GM21390 (cell line): Measurements from ENCODE around the gene FOXO3.
"Not testable (repeated sequence)": the region's sequence is repeated elsewhere in the genome, so short reads cannot be mapped to it uniquely, and the experiment has no call there.

ENCODE experiments used
- ATAC-seq: cut with Tn5 transposase; IDR thresholded peaks from one replicate; pipeline ENCODE4 v1.9.1; 2021; ENCODE audit not compliant: unreplicated experiment

FOXO3 gene

DNA sequence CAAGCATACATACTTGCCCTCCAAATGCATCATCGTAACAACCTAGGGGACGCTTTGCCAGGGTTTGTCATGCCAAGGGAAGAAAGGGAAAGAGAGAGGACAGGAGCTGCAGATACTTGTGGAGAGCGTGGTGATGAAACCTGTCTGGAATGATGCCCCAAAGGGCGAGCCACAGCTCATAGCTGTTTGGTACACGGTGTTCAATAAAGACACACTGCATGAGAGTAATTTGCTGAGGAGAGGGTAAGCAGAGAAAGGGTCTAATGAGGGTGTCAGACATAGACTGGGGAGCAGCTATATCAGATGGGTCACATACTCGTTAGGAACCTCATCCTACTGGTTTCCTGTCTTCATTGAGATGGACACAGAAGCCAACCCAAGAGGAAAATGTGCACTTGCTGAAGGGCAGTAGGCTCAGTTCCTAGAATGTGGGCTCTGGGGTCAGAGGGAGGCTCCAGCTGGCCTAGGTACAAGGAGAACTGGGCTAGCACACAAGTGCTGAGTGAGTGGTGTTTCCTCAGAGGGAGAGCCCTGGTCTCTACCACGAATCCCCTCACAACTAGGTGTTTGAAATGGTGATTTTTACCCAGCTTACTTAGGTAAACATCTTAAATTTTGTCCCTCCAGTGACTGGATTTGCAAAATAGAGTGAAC, 5.2 kb upstream of the FOXO3 start:
- no peak for ATAC-seq

DNA sequence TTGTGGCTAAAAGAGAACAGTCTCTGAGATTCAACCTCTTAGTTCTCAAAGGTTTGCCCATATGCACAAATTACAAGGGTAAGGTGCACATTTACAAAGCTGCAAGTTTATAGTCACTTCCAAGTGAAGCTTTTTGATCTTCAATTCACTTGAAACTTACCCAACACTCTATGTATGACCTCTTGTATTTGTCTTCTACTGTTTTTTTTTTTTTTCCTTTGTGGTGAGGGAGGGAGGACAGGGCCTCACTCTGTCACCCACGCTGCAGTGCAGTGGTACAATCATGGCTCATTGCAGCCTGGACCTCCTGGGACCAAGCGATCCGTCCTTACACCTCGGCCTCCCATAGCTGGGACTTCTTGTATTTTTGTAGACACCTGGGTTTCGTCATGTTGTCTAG, 4.5 kb upstream of the FOXO3 start:
- no peak for ATAC-seq

DNA sequence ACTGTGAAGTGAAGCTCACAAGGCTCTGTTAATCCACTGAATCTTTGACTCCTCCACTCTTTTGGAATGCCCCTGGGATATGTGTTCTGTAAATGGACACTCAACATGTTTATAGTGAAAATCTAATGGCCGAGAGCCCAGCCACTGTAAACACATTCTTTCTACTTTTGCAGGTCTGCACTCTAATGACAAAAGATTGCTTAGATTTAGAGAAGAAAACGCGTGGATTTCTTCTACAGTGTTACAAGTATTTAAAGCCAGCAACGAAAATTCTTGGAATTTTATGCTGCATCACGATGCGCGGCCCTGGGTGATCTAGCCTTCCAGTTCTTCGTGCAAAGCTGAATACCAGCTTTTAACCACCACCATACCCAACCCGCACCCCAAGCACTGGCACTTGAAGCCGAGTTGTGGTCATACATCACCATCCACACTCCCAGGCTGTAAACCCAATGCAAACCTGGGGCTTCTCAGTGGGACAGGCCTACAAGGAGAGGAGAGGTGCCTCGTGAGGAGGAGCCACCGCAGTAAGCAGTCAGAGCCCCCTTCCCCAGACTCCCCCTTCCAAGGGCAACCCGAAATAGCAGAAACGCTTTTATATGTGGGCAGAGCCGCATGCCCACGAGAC, 3.7 kb upstream of the FOXO3 start:
- ATAC-seq = no peak

DNA sequence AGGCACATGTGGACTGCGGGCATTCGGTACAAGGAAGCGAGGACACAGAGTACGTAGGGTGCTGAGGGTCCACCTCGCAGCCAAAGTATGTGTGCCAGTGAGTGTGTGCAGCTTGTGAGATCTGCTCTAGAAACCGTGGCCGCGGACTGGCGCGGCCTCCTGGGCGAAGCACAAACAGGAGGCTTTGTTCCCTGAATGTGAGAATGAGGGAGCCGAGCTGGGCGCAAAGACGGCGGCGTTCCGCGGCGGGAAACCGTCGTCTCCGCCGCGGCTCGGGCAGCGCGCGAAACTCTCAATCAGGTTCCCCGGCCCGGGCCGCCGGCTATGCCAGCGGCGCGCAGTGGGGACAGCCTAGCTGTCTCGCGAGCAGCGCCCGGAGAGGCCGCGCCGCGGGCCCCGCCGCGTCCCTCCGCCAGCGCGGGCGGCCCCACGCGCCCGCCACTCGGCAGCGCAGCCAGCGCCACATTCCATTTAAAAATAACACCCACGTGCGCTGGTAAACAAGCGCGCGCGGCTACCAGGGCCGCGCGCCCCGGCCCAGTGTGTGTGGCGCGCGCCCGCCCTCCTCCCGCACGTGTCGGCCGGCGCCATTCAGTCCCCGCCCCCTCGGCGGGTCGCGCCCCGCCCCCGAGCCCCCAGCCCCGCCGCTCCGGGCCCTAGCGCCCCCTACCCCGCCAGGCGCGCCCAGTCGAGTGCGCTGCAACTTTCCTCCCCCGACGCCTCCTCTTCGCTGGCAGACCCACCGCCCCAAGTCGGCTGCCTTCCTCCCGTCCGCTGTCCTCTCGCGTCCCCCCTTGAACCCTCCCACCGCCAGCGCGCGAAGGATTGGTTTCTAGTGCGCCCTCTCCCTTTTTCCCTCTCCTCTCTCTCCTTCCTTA, 3.0 kb upstream of the FOXO3 start:
- no peak for ATAC-seq

DNA sequence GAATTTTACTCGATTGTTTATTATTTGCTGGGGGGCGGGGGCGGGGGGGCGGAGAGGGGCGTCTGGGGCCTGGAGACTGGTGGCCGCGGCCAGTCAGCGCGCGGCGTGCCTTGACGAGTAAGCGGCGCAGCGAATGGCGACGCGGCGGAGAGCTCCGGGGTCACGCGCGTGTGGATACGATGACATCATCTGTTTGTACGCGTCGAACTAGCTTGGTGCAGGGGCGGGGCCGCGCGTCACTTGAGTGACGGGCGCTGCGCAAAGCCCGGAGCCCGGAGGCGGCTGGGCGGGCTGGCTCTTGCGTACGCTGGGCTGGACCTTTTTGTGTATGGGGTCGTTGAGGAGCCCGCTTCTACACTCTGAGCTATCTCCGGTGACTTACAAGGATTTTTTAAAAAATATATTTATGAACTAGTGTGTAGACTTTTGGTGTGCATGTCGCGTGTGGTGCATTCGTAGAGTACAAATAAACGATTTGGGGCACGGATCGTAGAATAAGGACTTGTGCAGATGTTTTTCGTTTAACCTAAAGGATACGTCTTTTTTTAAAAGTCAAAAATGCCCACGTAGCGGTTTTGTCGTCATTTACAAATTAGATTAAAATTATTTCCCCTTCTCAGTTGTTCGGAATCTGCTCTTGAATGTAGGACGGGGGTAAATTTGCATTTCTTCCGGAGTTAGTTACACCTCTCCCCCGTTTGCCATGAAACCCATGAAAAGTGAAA, 2.2 kb upstream of the FOXO3 start:
- ATAC-seq = peak; percentile 55

DNA sequence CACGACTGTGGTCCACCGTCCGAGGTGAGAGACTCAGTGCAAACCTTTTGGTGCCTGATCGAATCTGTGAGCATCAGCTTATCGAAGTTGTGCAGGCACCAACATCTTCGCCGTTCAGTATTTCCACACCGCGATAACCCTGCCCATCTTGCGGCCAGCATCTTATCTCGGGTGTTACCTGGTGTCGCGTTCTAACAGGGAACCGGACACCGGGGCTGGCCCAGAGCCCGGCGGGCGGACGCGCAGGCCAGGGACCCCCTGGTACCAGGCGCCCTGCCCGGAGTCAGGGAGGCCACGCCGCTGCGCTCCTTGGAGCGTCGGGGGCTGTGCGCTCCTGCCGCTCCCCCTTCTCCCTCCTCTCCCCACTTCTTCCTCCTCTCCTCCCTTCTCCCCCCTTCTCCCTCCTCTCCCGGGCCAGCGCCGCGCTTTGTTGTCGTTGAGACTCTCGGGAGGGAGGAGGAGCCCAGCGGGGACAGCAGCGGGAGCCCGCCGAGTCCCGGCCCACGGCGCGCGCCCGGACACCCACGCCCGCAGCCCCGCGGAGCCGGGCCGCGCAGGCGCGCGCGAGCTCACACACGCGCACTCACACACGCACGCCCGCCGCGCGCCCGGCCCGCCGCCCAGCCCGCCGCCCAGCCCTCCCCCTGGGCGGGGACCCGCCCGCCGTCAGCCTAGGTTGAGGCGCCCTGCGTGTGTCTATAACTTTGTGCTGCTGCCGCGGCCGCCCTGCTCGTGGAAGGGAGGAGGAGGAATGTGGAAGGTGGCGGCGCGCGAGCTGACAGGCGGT, 1.4 kb upstream of the FOXO3 start:
- peak; percentile 40 for ATAC-seq

DNA sequence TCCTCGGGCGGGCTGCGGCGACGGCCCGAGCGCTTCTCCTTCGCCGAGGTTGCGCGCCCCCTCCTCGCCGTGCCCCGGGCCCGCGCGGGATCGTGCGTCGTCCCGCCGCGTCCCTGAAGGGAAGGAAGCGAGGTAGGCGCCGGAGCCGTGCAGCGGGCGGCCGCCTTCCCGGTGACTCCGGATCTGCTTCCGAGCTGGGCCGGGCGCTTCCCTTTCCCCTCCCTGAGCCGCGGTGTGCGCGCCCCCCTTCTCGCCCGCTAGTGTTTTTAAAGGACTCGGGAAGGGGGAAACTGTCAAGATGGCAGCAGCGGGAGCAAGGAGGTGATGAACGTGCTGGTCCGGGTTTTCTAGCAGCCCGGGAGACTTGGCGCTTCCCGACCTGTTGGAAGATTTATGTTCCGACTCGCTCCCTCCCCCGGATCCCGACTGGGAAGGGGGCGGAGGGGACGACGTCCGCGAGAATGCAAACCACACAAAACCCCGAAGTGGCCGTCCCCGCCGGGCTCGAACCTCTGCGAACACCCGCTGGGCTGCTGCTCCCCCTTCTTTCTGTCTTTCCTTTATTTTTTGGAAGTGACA, 744 bp upstream of the FOXO3 start:
- no peak for ATAC-seq

DNA sequence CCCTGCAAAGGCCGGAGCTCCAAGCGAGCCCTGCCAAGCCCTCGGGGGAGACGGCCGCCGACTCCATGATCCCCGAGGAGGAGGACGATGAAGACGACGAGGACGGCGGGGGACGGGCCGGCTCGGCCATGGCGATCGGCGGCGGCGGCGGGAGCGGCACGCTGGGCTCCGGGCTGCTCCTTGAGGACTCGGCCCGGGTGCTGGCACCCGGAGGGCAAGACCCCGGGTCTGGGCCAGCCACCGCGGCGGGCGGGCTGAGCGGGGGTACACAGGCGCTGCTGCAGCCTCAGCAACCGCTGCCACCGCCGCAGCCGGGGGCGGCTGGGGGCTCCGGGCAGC, 561 bp downstream of the FOXO3 start:
- ATAC-seq = not testable (repeated sequence)

DNA sequence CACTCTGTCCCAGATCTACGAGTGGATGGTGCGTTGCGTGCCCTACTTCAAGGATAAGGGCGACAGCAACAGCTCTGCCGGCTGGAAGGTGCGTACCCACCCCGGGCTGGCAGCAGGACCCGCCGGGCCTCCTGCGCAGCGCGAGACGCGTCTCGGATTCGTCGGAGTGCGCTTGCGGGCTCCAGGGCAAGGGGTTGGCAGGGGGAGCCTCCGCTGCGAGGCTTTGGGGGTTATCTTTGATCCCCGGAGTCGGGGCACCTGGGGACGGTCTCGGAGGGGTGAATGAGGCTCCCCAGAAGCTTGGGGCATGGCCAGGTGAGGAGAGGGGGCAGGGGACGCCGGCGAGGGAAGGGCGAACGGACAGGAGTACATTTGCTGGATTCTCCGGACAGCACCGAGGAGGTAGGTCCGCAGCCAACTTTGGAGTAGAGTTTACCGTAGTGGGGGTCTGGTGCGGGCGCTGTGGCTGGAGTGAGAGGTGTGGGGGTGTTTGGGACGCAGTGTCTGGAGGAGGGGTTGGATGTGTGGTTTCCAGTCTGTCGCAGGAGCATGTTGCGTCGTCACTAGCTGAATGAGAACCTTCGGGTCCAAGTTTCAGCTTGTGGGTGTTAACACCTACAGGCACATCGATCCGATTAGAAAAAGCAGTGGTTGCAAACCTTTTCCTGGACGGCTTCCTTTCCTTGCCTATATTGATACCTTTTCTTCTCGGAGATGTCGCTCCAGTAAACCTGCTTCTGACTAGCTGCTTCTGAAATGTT, 1.2 kb downstream of the FOXO3 start:
- no peak for ATAC-seq

DNA sequence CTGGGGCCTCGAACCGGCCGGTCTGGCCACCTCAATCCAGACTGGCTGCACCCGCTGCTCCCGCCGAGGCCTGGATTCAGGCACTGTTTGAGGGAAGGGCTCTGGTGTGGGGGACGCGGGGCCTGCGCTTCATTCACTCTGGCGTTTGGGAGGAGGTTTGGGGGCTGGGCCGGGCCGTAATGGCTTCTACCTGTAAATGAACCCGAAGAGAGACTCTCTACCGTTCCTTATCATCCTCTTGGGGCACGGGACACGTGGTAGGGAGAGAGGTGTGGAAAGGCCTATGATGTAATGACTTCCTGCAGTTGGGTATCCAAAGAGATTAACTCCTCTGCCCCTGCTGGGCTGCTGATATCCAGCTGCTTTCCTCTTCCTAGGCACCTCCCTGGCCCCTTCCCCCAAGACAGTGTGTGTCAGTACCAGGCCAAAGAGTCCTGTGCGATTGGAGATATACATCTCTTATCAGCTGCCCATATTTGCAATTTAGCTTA, 1.8 kb downstream of the FOXO3 start:
- ATAC-seq = no peak

DNA sequence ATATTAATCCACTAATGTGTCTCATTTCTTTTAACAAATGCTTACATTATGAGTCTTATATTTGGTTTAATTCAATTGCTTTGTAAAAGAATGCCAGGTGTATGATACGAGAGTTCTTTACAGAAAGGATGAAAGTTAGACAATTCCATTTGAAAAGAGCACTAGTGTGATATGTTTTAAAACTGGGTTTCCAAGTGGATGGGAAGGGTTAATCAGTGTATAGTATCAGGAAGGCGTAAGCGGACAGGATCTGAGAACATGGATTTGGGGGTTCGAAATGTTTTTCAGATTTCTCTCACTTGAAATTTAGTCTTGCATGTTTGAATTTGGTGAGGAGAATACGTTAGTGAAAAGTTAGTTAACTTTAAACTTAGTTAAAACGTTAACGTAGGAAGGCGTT, 2.6 kb downstream of the FOXO3 start:
- ATAC-seq = no peak

DNA sequence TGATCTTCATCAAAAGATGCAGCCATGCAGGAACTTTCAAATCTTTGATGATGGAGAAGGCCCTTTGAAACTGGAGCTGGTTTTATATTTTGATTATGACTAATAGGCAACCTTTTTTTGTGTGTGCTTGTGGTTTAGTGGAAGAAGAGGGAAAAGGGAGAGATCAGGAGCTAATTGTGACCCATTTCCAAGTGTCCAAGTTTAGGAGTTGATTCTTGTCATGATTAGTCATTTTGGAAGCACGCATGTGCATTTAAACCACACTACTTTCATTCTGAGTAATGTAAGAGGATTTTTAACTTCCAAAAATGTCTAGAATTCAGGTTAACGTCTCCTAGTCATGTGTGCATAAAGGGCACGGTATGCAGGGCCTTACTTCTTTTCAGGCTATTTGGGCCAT, 3.5 kb downstream of the FOXO3 start:
- no peak for ATAC-seq

DNA sequence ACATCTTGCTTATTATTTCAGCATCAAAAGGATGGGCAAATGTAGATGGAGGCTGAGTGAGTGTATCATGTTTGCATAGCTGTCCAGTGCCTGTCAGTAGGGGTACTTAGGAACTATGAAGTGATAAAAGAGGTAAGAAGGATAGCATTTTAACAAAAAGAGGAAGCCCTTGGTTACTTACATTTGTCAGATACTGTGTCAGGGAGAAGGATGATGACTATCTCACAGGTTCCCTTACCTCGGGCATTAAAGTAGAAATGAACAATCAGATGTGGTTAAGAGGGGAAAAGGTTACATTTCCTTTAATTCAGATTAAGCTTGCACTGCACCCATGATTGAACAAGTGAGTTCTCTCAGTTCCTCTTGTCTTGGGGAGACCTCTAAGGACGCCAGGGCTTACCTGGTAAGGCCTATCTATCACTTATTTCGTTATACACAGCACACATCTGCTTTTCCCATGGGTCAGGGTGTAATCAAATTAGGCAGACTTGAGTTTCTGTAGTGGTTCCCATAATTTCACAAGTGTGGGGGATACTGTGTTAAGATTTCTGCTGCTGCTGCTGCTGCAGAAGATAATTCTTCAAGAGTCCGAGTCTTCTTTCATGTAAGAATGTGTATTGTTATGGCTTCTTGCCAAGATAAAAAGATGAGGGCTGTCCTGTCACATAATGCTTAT, 4.5 kb downstream of the FOXO3 start:
- ATAC-seq = peak; percentile 74

DNA sequence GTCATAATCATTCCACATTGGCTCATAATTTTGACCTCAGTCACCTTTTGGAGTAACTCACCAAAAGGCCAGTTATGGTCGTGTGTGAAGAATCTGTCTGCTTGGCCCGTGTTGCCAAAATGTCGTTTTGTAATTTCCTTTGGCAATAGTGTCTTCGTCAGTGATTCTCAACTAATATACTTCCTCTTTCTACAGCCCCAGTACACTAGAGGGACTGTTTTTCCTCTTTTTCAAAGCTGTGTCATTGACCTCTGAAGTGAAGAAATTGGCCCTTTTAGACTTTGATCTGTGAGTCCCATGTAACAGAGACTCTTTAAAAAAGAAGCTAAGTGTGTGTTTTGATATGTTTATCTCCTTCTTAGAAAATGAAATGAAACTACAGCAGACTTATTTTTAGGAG, 5.2 kb downstream of the FOXO3 start:
- peak; percentile 38 for ATAC-seq

DNA sequence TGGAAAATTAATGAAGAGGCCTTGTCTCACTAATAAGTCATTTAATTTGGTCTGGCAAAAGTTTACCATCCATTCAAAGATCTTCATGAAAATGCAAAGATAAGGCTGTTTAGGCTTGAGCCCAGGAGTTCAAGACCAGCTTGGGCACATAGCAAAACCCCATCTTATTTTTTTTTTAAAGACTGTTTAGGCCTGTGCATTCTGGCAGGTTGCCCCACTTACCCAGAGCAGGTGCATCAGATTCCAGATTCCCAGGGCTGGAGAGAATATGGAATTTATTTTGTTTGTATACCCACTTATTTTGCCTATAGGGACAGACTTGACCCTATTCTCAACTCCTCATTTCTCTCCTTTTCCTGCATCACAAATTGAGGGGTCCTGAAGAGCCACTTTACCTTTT, 5.7 kb downstream of the FOXO3 start:
- no peak for ATAC-seq

DNA sequence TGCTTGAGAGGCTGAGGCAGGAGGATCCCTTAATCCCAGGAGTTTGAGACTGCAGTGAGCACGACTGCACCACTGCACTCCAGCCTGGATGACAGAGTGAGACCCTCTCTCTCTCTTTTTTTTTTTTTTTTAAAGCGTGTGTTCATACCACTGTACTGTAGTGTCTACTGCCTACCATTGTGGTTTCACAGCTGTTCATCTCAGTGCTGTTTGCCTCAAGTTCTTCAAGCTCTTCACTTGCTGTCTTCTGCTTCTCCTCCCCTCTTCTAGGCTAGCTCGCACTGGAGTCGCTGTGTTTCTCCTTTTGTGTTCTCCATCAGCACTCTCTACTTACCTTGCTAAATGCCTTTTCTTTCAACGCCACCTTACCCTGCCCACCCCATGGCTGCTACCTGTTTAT, 7.4 kb downstream of the FOXO3 start:
- ATAC-seq = no peak

DNA sequence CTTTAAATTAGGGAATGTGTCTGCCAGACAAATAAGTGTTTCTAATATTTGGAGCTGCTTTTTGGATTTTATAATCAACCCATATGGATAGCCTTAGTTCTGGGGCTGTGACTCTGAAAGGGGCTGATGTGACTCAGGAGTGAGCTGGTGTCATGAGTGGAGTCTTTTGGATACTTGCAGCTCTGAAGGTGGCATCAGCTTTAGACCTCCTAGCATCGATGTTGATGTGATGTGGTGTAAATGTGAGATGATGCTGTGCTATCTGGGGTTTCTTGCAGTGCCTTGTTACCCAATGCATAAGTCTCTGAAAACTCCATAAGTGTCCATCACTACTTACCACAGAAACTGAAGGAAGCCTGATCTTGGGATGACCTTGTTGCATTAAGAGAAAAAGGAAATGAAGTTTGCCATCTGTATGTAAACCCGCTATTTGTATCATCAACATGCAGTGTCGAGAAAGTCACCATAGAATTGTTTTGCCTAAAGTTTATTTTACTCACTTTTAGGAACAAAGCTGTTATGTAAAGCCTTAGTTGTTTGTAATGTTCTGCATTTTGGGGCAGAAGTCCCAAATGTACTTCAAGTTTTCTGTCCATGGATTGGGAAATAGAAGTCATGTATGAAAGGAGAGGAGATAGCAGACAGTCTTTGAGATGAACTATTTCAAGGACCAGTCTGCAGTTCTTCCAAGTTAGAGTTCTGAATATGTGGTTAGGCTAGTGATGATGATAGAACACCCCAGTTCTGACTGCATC, 8.0 kb downstream of the FOXO3 start:
- no peak for ATAC-seq

DNA sequence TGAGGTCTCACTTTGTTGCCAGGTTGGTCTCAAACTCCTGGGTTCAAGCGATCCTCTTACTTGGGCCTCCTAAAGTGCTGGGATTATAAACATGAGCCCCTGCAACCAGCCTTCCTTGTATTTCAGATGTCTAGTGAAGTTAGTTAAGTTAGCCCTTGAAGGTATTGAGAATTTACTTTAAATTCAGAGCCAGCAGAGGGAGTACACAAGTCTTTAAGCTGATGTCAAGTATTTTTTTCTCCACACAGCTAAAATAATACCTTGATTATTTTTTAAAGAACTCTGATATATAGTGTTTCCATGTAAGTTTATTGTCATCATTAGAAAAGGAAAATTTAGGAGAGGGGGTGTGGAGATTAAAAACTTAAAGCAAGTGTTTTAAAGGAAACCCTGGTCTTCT, 9.8 kb downstream of the FOXO3 start:
- ATAC-seq = no peak
